Kidney (tissue), 14 donors: ENCODE data around the gene OSBPL2. TPM values are rescaled to one million over a fixed set of nuclear protein-coding genes. Genes with fewer than 3 reads are reported as not detected.

Experiments used
- DNase-seq, 5 donors: peaks; one replicate each; pipeline ENCODE4 v3.0.0-alpha.2; 2013 to 2020
- FAIRE-seq: peaks from 2 replicates; lab custom pipeline; 2012; peaks lifted over from hg19 to GRCh38; lab: Jason Lieb, UNC
- H3K27ac ChIP-seq, 2 donors: one replicate each; pipeline ENCODE4 v1.7.0; 2013; ENCODE audit warnings: low read depth in 2 of 2, low read length in 2 of 2, inconsistent platforms in 1 of 2
- H3K27me3 ChIP-seq: one replicate; pipeline ENCODE4 v1.7.1; 2013; ENCODE audit warnings: low read length, inconsistent platforms; ENCODE audit not compliant: control insufficient read depth, insufficient read depth
- H3K36me3 ChIP-seq, 3 donors: one replicate each; pipeline versions ENCODE4 v1.7.0 to v1.7.1; 2013; ENCODE audit warnings: low read length in 3 of 3, control low read depth in 1 of 3, inconsistent platforms in 1 of 3; ENCODE audit not compliant: insufficient read depth in 3 of 3, control insufficient read depth in 2 of 3
- H3K4me1 ChIP-seq, 3 donors: one replicate each; pipeline versions ENCODE4 v1.7.0 to v1.7.1; 2013; ENCODE audit warnings: low read length in 3 of 3, inconsistent platforms in 1 of 3, low read depth in 1 of 3; ENCODE audit not compliant: control insufficient read depth in 2 of 3, insufficient read depth in 2 of 3
- H3K4me3 ChIP-seq, 3 donors: one replicate each; pipeline versions ENCODE4 v1.7.0 to v1.8.1; 2013; ENCODE audit warnings: low read length in 3 of 3, control low read depth in 1 of 3, inconsistent platforms in 1 of 3
- H3K9ac ChIP-seq, 3 donors: one replicate each; pipeline versions ENCODE4 v1.7.0 to v1.7.1; 2013; ENCODE audit warnings: low read length in 3 of 3, control low read depth in 1 of 3, inconsistent platforms in 1 of 3
- H3K9me3 ChIP-seq, 3 donors: one replicate each; pipeline versions ENCODE4 v1.7.0 to v1.7.1; 2013; ENCODE audit warnings: low read length in 3 of 3, control low read depth in 1 of 3, inconsistent platforms in 1 of 3; ENCODE audit not compliant: control insufficient read depth in 2 of 3, insufficient read depth in 1 of 3
- CTCF ChIP-seq: IDR thresholded peaks from 3 replicates; pipeline ENCODE4 v1.5.1; 2012; ENCODE audit warnings: mild to moderate bottlenecking, moderate library complexity, borderline replicate concordance; ENCODE audit not compliant: insufficient read depth; ENCODE audit errors: extremely low read depth
- intact Hi-C: fragments of 100-400 bp; cut with DNase I; formaldehyde crosslinking; loops from one replicate; pipeline ENCODE4 v1.11.1; 2022
- polyA plus RNA-seq: library from polyadenylated mRNA; stranded (reverse); fragments of 350-450 nt; fragmentation: Illumina TruSeq; extraction: RNeasy Lipid Tissue Mini Kit (QIAGEN cat#74804); gene quantifications from one replicate; pipeline ENCODE4 v1.2.3, GENCODE V29; 2014; ENCODE audit warnings: low read depth, low replicate concordance; ENCODE audit not compliant: insufficient read depth
- total RNA-seq: library from RNA; stranded (reverse); fragmentation: NEBNext Ultra II Directional; extraction: Animal tissue kit (Norgen Biotek cat#: 25700); gene quantifications from one replicate; pipeline ENCODE4 v1.2.1, GENCODE V29; 2021
- donor health status: control.
- donor health status: control.
- donor health status: control.
- donor health status: control.
- donor health status: control.
- donor health status: DM: yes; HTN: yes; CAD: no.
- donor health status: Normal renal cell carcinoma (clear cell type).

OSBPL2 gene
- total and polyA plus RNA-seq, 2 donors from 2014 or later, result 20.4 to 57.1 TPM

DNA sequence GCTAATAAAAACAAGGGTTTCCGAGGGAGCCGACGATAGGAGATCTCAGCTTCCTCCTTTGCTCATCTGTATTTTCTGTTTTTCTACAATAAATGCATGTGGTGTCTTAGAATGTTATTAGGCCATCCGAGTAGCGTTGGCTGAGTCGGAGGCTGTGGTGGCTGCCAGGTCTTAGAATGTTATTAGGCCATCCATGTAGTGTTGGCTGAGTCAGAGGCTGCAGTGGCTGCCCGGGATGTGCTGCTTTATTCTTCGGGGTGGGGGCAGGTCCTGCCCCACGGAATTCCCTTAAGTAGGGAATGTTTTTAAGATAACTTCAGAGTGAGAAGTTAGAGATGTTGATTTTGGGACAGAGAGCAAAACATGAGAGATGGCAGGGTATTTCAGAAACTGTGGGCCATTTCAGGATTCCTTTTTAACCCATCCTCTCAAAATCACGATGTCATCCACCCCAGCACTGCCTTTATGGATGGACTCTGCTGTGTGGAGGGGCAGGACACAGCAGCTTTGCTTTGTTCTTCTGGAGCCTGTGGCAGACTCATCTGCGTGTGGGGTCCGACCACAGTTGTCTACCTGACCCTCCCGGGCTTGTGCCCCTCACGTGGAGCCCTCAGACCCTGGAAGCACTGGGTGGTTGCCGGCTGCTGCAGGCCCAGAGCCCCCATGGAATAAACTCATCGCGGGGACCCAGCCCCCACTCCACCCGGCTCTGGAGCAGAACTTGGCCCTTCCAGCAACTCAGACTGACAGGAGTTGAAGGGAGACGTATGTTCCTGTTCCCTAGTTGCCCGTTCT is 20.4 kb downstream of the OSBPL2 start:
- Histone ChIP-seq H3K9ac (no peak overlapping the region), H3K27ac (no peak overlapping the region), H3K4me1 (no peaks in the 10 kb centered on the region), H3K36me3 (peaks cover 0 to 30% (median 13%) of the 10 kb centered on the region in 3 donors), H3K27me3 (no peaks in the 10 kb centered on the region), H3K4me3 (no peak overlapping the region), H3K9me3 (no peaks in the 10 kb centered on the region)
- FAIRE-seq (no peak), DNase-seq (no peak)
- intact Hi-C loops, result no loop called here
- no peak for TF ChIP-seq CTCF

- Histone ChIP-seq H3K9ac (no peak overlapping the region), H3K4me3 (no peak overlapping the region)
Observed at GRCh38 chr20:62259294-62259565, 20.9 kb downstream of the OSBPL2 start.

GRCh38 chr20:62262064-62262463 is 23.7 kb downstream of the OSBPL2 start:
- no peak for TF ChIP-seq CTCF

More at GRCh38 chr20:62259294-62259565, 20.9 kb downstream of the OSBPL2 start:
- no peak for TF ChIP-seq CTCF
- Histone ChIP-seq H3K36me3 (peaks cover 0 to 30% (median 16%) of the 10 kb centered on the region in 3 donors), H3K27me3 (no peaks in the 10 kb centered on the region), H3K9me3 (no peaks in the 10 kb centered on the region), H3K4me1 (no peaks in the 10 kb centered on the region), H3K27ac (no peak overlapping the region)
- intact Hi-C loops, result no loop called here
- no peak for FAIRE-seq
- no peak for DNase-seq

More at GRCh38 chr20:62262064-62262463, 23.7 kb downstream of the OSBPL2 start:
- no peaks in the 10 kb centered on the region for H3K4me1 ChIP-seq
- FAIRE-seq, result no peak
- no peak overlapping the region for H3K4me3 ChIP-seq
- peaks cover 3 to 34% (median 14%) of the 10 kb centered on the region in 3 donors for H3K36me3 ChIP-seq
- no peak overlapping the region for H3K9ac ChIP-seq
- intact Hi-C loops, result no loop called here
- DNase-seq, result no peak
- H3K27ac ChIP-seq, result no peak overlapping the region
- H3K9me3 ChIP-seq, result no peaks in the 10 kb centered on the region
- H3K27me3 ChIP-seq, result no peaks in the 10 kb centered on the region
